ENCODE measurements around the gene TBCC.
"Not testable (repeated sequence)": the region's sequence is repeated elsewhere in the genome, so short reads cannot be mapped to it uniquely, and the experiment has no call there.

The TBCC gene

GRCh38 chr6:42769836-42770235 is 23.9 kb upstream of the TBCC start:
- no peak for DNase-seq (ENCODE audit: low read depth)

- no peak for DNase-seq (ENCODE audit: low read depth)
Measured at GRCh38 chr6:42769051-42769450, 23.1 kb upstream of the TBCC start.

DNA sequence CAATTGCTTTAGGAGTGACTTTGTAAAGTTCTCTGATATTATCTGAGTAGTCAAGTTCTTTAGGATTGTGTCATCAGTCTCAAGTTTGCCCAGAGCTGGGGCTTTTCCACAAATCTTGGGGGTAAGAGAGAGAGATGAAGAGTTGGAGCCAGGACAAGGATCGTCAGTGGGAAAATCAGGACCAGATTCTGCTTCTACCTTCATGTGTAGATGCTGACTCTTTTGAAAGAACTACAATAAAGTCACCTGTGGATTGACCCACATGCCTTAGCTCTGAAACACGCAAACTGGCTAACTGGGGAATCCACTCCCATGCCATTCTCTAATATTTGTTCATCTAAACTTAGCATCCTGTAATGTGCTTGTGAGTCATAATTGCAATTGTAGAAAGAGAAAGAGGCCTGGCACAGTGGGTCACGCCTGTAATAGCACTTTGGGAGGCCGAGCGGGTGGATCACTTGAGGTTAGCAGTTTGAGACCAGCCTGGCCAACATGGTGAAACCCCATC is 20.3 kb upstream of the TBCC start:
- no peak for DNase-seq (ENCODE audit: low read depth)

DNA sequence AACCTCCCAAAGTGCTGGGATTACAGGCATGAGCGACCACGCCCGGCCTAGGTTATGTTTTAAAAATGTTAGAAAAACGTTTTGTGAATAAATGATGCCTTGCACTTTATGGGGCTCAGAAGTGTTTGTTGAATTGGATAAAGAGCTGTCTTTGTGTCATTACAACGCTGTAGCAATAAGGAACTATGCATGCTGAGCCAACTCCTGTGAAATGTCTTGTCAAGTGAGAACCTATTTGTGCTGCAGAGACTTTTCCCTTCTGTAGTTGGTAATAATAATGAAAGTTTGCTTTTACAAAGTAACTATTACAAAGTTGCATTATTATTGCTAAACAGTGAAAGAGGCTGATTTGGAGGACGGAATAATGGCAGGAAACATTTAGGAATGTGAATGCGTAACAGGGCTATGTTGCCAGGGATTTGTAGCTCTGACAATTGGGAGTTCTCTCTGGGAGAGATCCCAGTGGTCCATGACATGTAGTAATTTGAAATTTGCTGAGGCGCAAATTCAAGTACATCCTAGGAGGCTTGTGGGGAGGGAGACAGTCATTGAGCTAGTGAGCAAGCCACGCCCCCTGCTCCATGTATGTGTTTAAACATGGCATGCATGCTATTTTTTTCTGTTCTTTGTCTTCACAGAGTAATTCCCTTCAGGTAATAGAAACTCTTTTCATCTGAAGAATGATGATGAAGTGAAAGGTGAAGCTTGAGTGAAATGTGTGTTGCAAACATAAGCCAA is 19.2 kb upstream of the TBCC start:
- no peak for DNase-seq (ENCODE audit: low read depth)

- DNase-seq (ENCODE audit: low read depth), result no peak
Measured at GRCh38 chr6:42762950-42763349, 17.0 kb upstream of the TBCC start.

GRCh38 chr6:42762426-42762859 is 16.5 kb upstream of the TBCC start:
- DNase-seq (ENCODE audit: low read depth), result no peak

DNA sequence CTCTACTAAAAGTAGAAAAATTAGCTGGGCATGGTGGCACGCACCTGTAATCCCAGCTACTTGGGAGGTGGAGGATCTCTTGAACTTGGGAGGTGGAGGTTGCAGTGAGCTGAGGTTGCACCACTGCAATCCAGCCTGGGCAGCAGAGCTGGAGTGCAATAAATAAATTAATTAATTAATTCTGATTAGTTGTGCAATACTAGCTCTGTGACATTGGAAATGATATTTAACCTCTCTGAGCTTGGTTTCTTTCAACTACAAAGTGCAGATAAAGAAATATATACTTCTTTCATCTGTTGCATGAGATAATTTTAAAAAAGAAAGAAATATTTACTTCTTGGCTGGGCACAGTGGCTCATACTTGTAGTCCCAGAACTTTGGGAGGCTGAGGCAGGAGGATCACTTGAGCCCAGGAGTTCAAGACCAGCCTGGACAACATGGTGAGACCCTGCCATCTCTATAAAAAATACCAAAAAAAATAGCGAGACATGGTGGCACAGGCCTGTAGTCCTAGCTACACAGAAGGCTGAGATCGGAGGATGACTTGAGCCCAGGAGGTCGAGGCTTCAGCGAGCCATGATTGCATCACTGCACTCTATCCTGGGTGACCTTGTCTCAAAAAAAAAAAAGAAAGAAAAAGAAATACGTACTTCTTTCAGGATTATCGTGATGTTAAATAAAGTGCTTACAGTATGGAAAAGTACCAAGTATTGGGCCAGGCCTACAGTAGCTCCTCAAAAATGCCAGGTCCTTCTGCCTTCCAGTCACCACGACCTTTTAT is 15.6 kb upstream of the TBCC start:
- DNase-seq (ENCODE audit: low read depth), result no peak

GRCh38 chr6:42758756-42759430 is 13.0 kb upstream of the TBCC start:
- DNase-seq (ENCODE audit: low read depth), result no peak

DNA sequence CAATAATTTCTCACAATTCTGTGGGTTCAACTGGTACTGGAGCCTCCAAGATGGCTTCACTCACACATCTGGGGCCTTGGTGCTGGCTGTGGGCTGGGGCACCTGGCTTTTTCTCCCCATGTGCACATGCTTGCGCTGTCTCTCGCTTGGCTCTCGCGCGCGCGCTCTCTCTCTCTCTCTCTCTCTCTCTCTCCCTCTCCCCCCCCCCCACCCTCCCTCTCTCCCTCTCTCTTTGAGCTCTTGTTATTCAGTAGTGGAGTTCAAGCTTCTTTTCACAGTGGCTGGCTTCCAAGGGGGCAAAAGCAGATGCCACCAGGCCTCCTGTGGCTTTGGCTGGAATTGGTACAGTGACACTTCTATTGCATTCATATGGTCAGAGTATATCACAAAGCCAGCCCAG is 10.8 kb upstream of the TBCC start:
- DNase-seq (ENCODE audit: low read depth), result no peak

- no peak for DNase-seq (ENCODE audit: low read depth)
Measured at GRCh38 chr6:42754759-42755158, 8.9 kb upstream of the TBCC start.

DNA sequence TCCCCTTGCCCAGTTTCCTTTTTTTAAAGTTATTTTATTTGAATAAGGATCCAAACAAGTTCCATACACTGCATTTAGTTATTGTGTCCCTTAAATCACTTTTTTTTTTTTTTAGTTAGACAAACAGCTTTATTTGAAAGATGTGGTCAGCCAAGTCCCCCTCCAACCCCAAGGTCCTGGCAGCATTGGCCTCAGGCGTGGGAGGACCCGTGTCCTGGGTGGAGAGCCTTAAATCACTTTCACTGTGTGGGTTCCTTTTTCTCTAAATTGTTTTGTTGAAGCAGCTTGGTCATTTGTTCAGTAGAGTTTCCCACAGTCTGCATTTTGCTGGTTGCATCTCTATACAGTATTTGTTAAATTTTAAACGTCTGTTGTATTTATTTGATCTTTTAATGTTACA is 5.2 kb upstream of the TBCC start:
- DNase-seq (ENCODE audit: low read depth), result no peak

GRCh38 chr6:42748203-42748898 is 2.4 kb upstream of the TBCC start:
- no peak for DNase-seq (ENCODE audit: low read depth)

GRCh38 chr6:42746463-42747391 is 824 bp upstream of the TBCC start:
- peak; percentile 82 for DNase-seq (ENCODE audit: low read depth)

DNA sequence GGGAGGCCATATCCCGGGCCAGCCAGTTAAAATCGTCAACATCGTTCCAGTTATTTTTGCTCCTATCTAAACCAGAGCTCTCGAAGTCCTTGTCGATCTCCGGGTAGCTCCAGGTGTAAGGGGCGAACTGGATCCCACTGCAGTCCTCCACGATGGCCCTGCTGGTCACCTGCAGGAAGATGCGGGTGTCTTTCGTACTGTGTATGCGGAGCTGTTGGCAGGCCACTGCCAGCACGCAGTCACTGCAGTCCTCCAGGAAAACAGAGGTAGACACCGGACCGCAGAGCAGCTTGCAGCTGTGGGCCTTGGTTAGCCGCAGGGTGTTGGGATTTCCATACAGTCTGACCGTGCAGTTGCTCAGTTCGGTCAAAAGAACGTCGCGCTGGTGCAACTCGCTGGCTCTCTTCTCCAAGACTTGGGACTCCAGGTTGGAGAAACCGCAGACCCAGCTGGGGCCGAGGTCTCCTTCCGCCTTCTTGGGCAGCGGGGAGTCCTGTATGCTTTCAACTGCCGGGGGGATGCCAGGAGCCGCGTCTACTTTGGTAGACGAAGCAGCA is 742 bp downstream of the TBCC start:
- DNase-seq (ENCODE audit: low read depth), result peak; percentile 25

GRCh38 chr6:42744351-42744893 is 1.5 kb downstream of the TBCC start:
- DNase-seq (ENCODE audit: low read depth), result no peak

- no peak for DNase-seq (ENCODE audit: low read depth)
Measured at GRCh38 chr6:42742116-42742894, 3.6 kb downstream of the TBCC start.

- no peak for DNase-seq (ENCODE audit: low read depth)
Measured at GRCh38 chr6:42740725-42741124, 5.2 kb downstream of the TBCC start.

- DNase-seq (ENCODE audit: low read depth), result no peak
Measured at GRCh38 chr6:42735976-42736375, 9.9 kb downstream of the TBCC start.

DNA sequence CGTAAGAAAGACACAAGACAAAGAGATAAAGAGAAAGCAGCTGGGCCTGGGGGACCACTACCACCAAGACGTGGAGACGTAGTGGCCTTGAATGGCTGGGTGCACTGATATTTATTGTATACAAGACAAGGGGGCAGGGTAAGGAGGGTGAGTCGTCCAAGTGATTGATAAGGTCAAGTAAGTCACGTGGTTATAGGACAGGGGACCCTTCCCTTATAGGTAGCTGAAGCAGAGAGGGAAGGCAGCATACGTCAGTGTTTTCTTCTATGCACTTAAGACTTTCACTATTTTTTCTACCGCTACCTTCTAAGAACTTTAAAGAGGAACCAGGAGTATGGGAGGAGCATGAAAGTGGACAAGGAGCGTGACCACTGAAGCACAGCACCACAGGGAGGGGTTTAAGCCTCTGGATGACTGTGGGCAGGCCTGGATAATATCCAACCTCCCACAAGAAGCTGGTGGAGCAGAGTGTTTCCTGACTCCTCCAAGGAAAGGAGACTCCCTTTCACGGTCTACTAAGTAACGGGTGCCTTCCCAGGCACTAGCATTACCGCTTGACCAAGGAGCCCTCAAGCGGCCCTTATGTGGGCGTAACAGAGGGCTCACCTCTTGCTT is 11.9 kb downstream of the TBCC start:
- not testable (repeated sequence) for DNase-seq (ENCODE audit: low read depth)
